PC-9 (cell line): Measurements from ENCODE around the gene CANX. TPM values are rescaled to one million over a fixed set of nuclear protein-coding genes. Genes with fewer than 3 reads are reported as not detected.
"Not testable (repeated sequence)": the region's sequence is repeated elsewhere in the genome, so short reads cannot be mapped to it uniquely, and the experiment has no call there.

ENCODE experiments used
- BruUV-seq: library from RNA; stranded (reverse); fragments of 400-500 nt; replicated peaks from 2 replicates; lab custom pipeline; 2021; lab: Mats Ljungman, UMichigan
- CTCF ChIA-PET: fragments of 300-600 bp; sonication (Branson Sonifier 250); formaldehyde crosslinking; loops from one replicate; lab custom pipeline; 2022; ENCODE audit warnings: antibody characterized with exemption; lab: Charles Lee
- POLR2A ChIA-PET: fragments of 300-600 bp; sonication (Branson Sonifier 250); formaldehyde crosslinking; loops from one replicate; lab custom pipeline; 2022; ENCODE audit warnings: antibody characterized with exemption; ENCODE audit not compliant: unreplicated experiment; lab: Charles Lee
- DNase-seq, 2 experiments: peaks; one replicate each; pipeline versions ENCODE4 v3.0.0 to v3.0.0-alpha.2; 2015 to 2022; ENCODE audit warnings: mixed read lengths in 1 of 2
- H2AFZ ChIP-seq: fragments of 200-600 bp; sonication (generic); 2 replicates; pipeline ENCODE4 v1.8.1; 2017; ENCODE audit warnings: antibody characterized with exemption
- H3F3A ChIP-seq: fragments of 200-600 bp; sonication (generic); 2 replicates; pipeline ENCODE4 v1.8.1; 2017; ENCODE audit warnings: antibody characterized with exemption, mild to moderate bottlenecking, low read depth; ENCODE audit not compliant: insufficient read depth
- H3K27ac ChIP-seq: fragments of 200-600 bp; sonication (generic); 2 replicates; pipeline ENCODE4 v1.6.1; 2016; ENCODE audit warnings: mixed run types
- H3K27me3 ChIP-seq: fragments of 200-600 bp; sonication (generic); 2 replicates; pipeline ENCODE4 v1.6.1; 2016; ENCODE audit warnings: low read depth, mixed run types; ENCODE audit not compliant: insufficient read depth
- H3K36me3 ChIP-seq: fragments of 200-600 bp; sonication (generic); 2 replicates; pipeline ENCODE4 v1.6.1; 2016; ENCODE audit warnings: low read depth, mixed run types
- H3K4me1 ChIP-seq: fragments of 200-600 bp; sonication (generic); replicated peaks from 2 replicates; pipeline ENCODE4 v1.6.1; 2016; ENCODE audit warnings: mixed run types; ENCODE audit not compliant: insufficient read depth
- H3K4me2 ChIP-seq: fragments of 200-600 bp; sonication (generic); 2 replicates; pipeline ENCODE4 v1.6.1; 2017; ENCODE audit warnings: mixed run types
- H3K4me3 ChIP-seq: fragments of 200-600 bp; sonication (generic); 2 replicates; pipeline ENCODE4 v1.6.1; 2016; ENCODE audit warnings: mixed run types
- H3K79me2 ChIP-seq: fragments of 200-600 bp; sonication (generic); 2 replicates; pipeline ENCODE4 v1.6.1; 2017; ENCODE audit warnings: low read depth, mixed run types
- H3K9me2 ChIP-seq: fragments of 200-600 bp; sonication (generic); 2 replicates; pipeline ENCODE4 v1.8.1; 2017; ENCODE audit warnings: mild to moderate bottlenecking; ENCODE audit not compliant: insufficient read depth
- H3K9me3 ChIP-seq: fragments of 200-600 bp; sonication (generic); 2 replicates; pipeline ENCODE4 v1.8.1; 2016; ENCODE audit warnings: low read depth; ENCODE audit not compliant: insufficient read depth
- H4K20me1 ChIP-seq: fragments of 200-600 bp; sonication (generic); 2 replicates; pipeline ENCODE4 v1.8.1; 2017; ENCODE audit not compliant: insufficient read depth
- EZH2 ChIP-seq: fragments of 200-600 bp; sonication (generic); IDR thresholded peaks from 2 replicates; pipeline ENCODE4 v1.8.0; 2017; ENCODE audit warnings: antibody characterized with exemption, low read depth
- intact Hi-C: fragments of 100-400 bp; cut with micrococcal nuclease; formaldehyde crosslinking; loops from one replicate; pipeline ENCODE4 v1.10.0; 2022; ENCODE audit not compliant: unreplicated experiment
- total RNA-seq: library from RNA; stranded (reverse); gene quantifications from 2 replicates; pipeline ENCODE4 v1.2.3, GENCODE V29; 2021
- TF ChIP-seq, protein P1 (sequence below): fragments of 200-600 bp; sonication (generic); conservative IDR thresholded peaks from 2 replicates; pipeline ENCODE4 v1.6.1; 2017; ENCODE audit warnings: mixed run types, antibody characterized with exemption, mild to moderate bottlenecking, moderate library complexity

The CANX gene
- total RNA-seq, 1 experiment from 2014 or later: 712 TPM

- intact Hi-C loops: no loop called here
- Histone ChIP-seq H3K4me2 (peak overlapping the region; percentile 88), H3K4me3 (peak overlapping the region; percentile 69), H3K9me3 (no peaks in the 10 kb centered on the region), H3K36me3 (no peaks in the 10 kb centered on the region), H3K27ac (no peak overlapping the region), H2AFZ (peak overlapping the region; percentile 94), H3K79me2 (peaks cover 23% of the 10 kb centered on the region), H3F3A (peaks cover 25% of the 10 kb centered on the region; the same call in 1 of the 2 replicates), H3K27me3 (no peaks in the 10 kb centered on the region), H3K4me1 (peaks cover 31% of the 10 kb centered on the region), H4K20me1 (no peaks in the 10 kb centered on the region), H3K9me2 (no peaks in the 10 kb centered on the region)
- CTCF ChIA-PET: no interaction called here
- POLR2A ChIA-PET: no interaction called here
- DNase-seq: no peak
- no TSS peak for BruUV-seq
- TF ChIP-seq, protein P1, sequence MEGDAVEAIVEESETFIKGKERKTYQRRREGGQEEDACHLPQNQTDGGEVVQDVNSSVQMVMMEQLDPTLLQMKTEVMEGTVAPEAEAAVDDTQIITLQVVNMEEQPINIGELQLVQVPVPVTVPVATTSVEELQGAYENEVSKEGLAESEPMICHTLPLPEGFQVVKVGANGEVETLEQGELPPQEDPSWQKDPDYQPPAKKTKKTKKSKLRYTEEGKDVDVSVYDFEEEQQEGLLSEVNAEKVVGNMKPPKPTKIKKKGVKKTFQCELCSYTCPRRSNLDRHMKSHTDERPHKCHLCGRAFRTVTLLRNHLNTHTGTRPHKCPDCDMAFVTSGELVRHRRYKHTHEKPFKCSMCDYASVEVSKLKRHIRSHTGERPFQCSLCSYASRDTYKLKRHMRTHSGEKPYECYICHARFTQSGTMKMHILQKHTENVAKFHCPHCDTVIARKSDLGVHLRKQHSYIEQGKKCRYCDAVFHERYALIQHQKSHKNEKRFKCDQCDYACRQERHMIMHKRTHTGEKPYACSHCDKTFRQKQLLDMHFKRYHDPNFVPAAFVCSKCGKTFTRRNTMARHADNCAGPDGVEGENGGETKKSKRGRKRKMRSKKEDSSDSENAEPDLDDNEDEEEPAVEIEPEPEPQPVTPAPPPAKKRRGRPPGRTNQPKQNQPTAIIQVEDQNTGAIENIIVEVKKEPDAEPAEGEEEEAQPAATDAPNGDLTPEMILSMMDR: no peak
- no peak for TF ChIP-seq EZH2
Measured at GRCh38 chr5:179679014-179679674, 19.6 kb upstream of the CANX start.

DNA sequence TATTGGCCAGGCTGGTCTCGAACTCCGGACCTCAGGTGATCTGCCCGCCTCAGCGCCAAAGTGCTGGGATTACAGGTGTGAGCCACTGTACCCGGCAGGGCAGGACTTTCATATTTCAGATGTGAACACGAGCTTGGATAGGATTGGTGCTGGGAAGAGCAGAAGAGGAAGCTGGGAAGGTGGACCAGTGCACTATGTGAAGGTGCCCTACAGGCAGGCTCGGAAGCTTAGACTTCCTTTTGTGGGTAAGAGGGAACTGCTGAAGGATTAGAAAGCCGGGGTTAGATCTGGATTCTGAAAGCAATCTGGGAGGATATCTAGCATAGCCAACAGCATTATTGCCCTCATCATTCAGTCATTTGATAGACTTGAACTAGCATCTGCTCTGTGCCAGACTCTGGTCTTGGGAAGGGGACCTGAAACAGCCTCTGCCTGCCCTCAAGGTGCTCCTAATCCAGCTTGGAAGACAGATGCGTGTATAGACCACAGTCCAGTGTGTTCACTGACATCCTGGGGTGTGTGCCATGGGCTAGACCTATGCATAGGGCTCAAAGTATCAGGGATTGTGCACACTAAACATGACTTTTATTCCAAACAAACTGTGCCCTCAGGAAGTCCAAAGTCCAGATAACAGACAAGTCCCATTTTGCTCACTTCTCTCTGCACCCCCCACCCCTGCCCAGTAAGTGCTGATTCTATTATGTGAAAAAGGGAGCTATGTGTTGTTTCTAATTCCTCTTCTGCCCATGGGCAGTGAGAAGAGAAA lies 18.6 kb upstream of the CANX start:
- CTCF ChIA-PET: no interaction called here
- H3K9me2 ChIP-seq: no peaks in the 10 kb centered on the region
- H3K4me1 ChIP-seq: peaks cover 31% of the 10 kb centered on the region
- intact Hi-C loops: no loop called here
- no peak overlapping the region for H3K27ac ChIP-seq
- no peak overlapping the region for H3K4me3 ChIP-seq
- BruUV-seq: no TSS peak
- no peak for TF ChIP-seq EZH2
- H2AFZ ChIP-seq: no peak overlapping the region
- H3K27me3 ChIP-seq: no peaks in the 10 kb centered on the region
- no peaks in the 10 kb centered on the region for H4K20me1 ChIP-seq
- H3F3A ChIP-seq: peaks cover 25% of the 10 kb centered on the region; the same call in 1 of the 2 replicates
- no peaks in the 10 kb centered on the region for H3K36me3 ChIP-seq
- DNase-seq: no peak
- H3K79me2 ChIP-seq: peaks cover 23% of the 10 kb centered on the region
- POLR2A ChIA-PET: interaction anchor here (0.7 to 0.8 kb wide), 2 partner anchors 74 to 108 kb away, joined by 5 to 26 read pairs; no protein-coding TSS in a partner anchor
- H3K9me3 ChIP-seq: no peaks in the 10 kb centered on the region
- no peak overlapping the region for H3K4me2 ChIP-seq

DNA sequence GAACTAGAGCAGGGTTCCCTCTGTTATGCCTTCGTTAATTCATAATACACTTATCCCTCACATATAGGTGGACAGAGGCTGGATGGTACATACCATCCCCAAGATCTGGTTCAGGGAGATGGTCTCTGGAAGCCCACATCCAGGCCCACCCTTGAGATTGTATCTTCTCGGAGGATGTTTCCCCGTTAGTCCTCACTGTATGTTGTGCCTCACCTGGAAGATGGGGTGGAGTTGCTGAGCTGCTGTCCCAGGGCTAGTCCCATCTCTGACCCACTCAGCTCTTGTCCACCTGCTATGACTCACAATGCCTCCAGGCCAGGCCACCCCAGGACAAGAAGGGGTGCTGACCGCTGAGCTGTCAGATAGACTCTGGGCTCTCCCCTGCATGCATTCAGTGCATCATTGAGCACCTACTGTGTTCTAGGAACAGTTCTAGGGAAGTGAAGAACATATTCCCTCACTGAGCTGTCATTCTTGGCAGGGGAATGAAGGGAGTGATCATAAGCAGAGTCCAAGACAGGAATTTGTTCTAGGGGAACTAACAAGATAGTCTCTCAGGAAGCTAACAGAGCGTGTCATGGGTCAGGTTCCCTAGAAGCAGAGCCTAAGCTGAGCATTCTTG lies 17.9 kb upstream of the CANX start, which contains the start of gene CBY3:
Gene CBY3, minus strand, starts transcription at position 255 of the 622 bp plus-strand sequence. Its CDS starts 116 bp downstream, at position 139.
- no TSS peak for BruUV-seq
- Histone ChIP-seq H4K20me1 (no peaks in the 10 kb centered on the region), H3K27me3 (no peaks in the 10 kb centered on the region), H3K79me2 (peaks cover 23% of the 10 kb centered on the region), H3K4me2 (peak within 1 kb of the TSS; percentile 30; the same call in 1 of the 2 replicates), H2AFZ (no peak within 1 kb of the TSS), H3K4me3 (no peak within 1 kb of the TSS), H3F3A (peaks cover 21% of the 10 kb centered on the region; the same call in 1 of the 2 replicates), H3K4me1 (peaks cover 31% of the 10 kb centered on the region), H3K27ac (no peak within 1 kb of the TSS), H3K9me3 (no peaks in the 10 kb centered on the region), H3K9me2 (no peaks in the 10 kb centered on the region), H3K36me3 (no peaks in the 10 kb centered on the region)
- ChIA-PET CTCF (no interaction called here), POLR2A (interaction anchor here (0.5 kb wide), 1 partner anchor 14 kb away, joined by 10 read pairs; no protein-coding TSS in a partner anchor)
- TF ChIP-seq EZH2: no peak
- TF ChIP-seq, protein P1: no peak
- intact Hi-C loops: no loop called here
- peak; percentile 33 to 69 for DNase-seq

DNA sequence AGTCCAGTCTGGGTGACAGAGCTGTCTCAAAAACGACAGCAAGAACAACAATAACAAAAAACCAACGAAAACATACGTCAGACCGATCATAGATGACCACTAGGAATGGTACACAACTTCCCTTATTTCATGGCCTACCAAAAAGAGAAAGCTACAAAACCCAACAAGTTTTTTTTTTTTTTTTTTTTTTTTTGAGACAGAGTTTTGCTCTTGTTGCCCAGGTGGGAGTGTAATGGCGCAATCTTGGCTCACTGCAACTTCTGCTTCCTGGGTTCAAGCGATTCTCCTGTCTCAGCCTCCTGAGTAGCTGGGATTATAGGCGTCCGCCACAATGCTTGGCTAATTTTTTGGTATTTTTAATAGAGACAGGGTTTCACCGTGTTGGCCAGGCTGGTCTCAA lies 9.6 kb upstream of the CANX start:
- intact Hi-C loops, BruUV-seq, H3K9me3 ChIP-seq, H3K4me2 ChIP-seq, DNase-seq, CTCF ChIA-PET, H3K27me3 ChIP-seq, H3K79me2 ChIP-seq, H3K4me1 ChIP-seq, H3K9me2 ChIP-seq, H3K4me3 ChIP-seq, H3K27ac ChIP-seq, H3F3A ChIP-seq, H4K20me1 ChIP-seq, H3K36me3 ChIP-seq, H2AFZ ChIP-seq: not testable (repeated sequence)
- POLR2A ChIA-PET: interaction anchor here (0.6 kb wide), 1 partner anchor 8 kb away, joined by 5 read pairs; no protein-coding TSS in a partner anchor
